T-helper 2 cell treated with Interferon-gamma antibody and Interleukin-4, amounts not matched to agents 5 μg/mL and 100 μg/mL, for 36 hours (primary cell): ENCODE measurements around the gene LY9.
A peak's percentile ranks its signal among the peaks of the same experiment; 100 is the strongest.

ENCODE experiments used
- DNase-seq: peaks from one replicate; pipeline ENCODE4 v3.0.0; 2021; ENCODE audit warnings: low spot score
- H3K27ac Mint-ChIP-seq: one replicate; pipeline ENCODE4 v1.8.0; 2021; ENCODE audit warnings: mild to moderate bottlenecking, mixed read lengths
- H3K27me3 Mint-ChIP-seq: one replicate; pipeline ENCODE4 v1.8.0; 2021; ENCODE audit warnings: low read depth, mixed read lengths
- H3K36me3 Mint-ChIP-seq: one replicate; pipeline ENCODE4 v1.8.0; 2021; ENCODE audit warnings: low read depth, mixed read lengths
- H3K4me1 Mint-ChIP-seq: one replicate; pipeline ENCODE4 v1.8.0; 2021; ENCODE audit warnings: low read depth, mixed read lengths
- H3K4me3 Mint-ChIP-seq: one replicate; pipeline ENCODE4 v1.8.0; 2022; ENCODE audit warnings: mild to moderate bottlenecking, moderate library complexity, mixed read lengths
- H3K9me3 Mint-ChIP-seq: one replicate; pipeline ENCODE4 v1.8.0; 2021; ENCODE audit warnings: mixed read lengths

LY9 gene

GRCh38 chr1:160823296-160823695, 27.3 kb downstream of the LY9 start:
- Mint-ChIP-seq H3K4me3 (no peak overlapping the region), H3K27ac (no peak overlapping the region), H3K4me1 (no peaks in the 10 kb centered on the region), H3K27me3 (no peaks in the 10 kb centered on the region), H3K9me3 (no peaks in the 10 kb centered on the region), H3K36me3 (peaks cover 2% of the 10 kb centered on the region)
- DNase-seq: no peak

DNA sequence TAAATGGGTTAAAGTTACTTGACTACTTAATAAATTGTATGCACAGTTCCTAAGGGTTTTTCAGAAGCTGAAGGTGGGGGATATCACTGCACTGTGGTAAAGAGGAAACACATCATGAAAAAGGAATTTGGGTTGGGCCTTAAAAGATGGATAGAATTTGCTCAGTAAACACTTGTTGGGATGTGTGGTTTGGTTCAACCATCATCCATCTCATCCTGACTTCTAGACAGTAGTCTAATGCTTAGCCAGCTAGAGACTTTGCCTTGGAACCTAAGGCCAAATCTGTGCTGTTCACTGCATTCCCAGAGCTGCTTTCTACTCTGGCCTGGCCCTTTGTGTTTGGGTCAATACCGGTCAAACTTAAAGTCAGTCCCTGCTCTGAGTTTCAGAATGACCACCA, 30.6 kb downstream of the LY9 start:
- H3K4me3 Mint-ChIP-seq: no peak overlapping the region
- no peaks in the 10 kb centered on the region for H3K36me3 Mint-ChIP-seq
- DNase-seq: no peak
- no peak overlapping the region for H3K27ac Mint-ChIP-seq
- H3K9me3 Mint-ChIP-seq: no peaks in the 10 kb centered on the region
- H3K27me3 Mint-ChIP-seq: peaks cover 4% of the 10 kb centered on the region
- no peaks in the 10 kb centered on the region for H3K4me1 Mint-ChIP-seq

- Mint-ChIP-seq H3K36me3 (no peaks in the 10 kb centered on the region), H3K27ac (no peak overlapping the region), H3K4me3 (no peak overlapping the region), H3K4me1 (no peaks in the 10 kb centered on the region), H3K9me3 (no peaks in the 10 kb centered on the region), H3K27me3 (peaks cover 4% of the 10 kb centered on the region)
- no peak for DNase-seq
Measured at GRCh38 chr1:160827418-160827817, 31.4 kb downstream of the LY9 start.

- DNase-seq: no peak
- H3K4me1 Mint-ChIP-seq: peaks cover 6% of the 10 kb centered on the region
- H3K27me3 Mint-ChIP-seq: peaks cover 4% of the 10 kb centered on the region
- H3K4me3 Mint-ChIP-seq: no peak overlapping the region
- H3K36me3 Mint-ChIP-seq: no peaks in the 10 kb centered on the region
- H3K27ac Mint-ChIP-seq: no peak overlapping the region
- H3K9me3 Mint-ChIP-seq: no peaks in the 10 kb centered on the region
Measured at GRCh38 chr1:160829766-160830165, 33.8 kb downstream of the LY9 start.

- H3K36me3 Mint-ChIP-seq: no peaks in the 10 kb centered on the region
- no peak overlapping the region for H3K4me3 Mint-ChIP-seq
- no peaks in the 10 kb centered on the region for H3K9me3 Mint-ChIP-seq
- H3K27me3 Mint-ChIP-seq: peaks cover 4% of the 10 kb centered on the region
- peaks cover 13% of the 10 kb centered on the region for H3K4me1 Mint-ChIP-seq
- DNase-seq: peak; percentile 50
- no peak overlapping the region for H3K27ac Mint-ChIP-seq
Measured at GRCh38 chr1:160830321-160831153, 34.6 kb downstream of the LY9 start.

DNA sequence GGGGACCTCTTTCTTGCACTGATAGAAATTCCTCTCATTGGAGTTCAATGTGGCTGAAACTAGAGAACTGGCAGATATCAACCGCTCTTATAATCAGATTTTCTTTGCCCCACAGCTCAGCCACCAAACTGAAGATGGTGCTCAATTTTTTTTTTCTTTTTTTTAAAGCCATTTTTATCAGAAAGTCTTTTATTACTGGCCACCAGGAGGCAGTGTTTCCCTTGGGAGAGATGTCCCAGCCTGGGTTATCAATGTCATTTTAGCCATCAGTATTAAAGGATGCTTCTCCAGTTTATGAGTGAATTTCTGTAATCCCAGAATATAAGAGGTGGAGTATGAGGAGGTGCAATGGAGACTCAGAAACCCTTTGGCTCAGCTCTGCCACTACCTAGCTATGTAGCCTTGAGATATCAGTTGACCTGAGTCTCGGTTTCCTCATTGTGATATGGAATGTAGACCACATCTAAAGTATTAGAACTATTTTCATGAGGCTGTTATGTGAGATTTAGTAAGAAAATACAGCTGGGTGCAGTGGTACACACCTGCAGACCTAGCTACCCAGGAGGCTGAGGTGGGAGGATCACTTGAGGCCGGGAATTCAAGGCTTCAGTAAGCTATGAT, 39.1 kb downstream of the LY9 start:
- no peak overlapping the region for H3K27ac Mint-ChIP-seq
- no peaks in the 10 kb centered on the region for H3K9me3 Mint-ChIP-seq
- H3K4me1 Mint-ChIP-seq: peaks cover 49% of the 10 kb centered on the region
- no peaks in the 10 kb centered on the region for H3K27me3 Mint-ChIP-seq
- DNase-seq: no peak
- peaks cover 2% of the 10 kb centered on the region for H3K36me3 Mint-ChIP-seq
- no peak overlapping the region for H3K4me3 Mint-ChIP-seq

DNA sequence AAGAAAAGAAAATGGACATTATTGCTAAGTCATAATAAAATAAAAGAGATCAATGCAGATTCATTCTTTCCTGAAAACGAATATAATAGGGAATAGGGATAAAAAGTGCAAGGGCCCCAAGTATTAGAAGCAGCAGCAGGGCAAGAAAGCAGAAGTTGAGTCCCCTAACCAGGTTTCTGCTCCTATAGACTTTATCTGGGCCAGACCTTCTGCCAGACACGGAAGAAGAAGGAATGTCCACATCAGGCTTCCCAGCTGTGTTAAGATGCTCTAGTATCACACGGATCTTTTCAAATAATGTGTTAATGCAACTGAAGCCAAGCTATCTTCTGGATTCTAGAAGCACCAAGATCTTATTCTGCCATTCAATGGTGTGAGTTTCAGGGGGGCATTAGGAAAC, 39.8 kb downstream of the LY9 start:
- H3K4me1 Mint-ChIP-seq: peaks cover 49% of the 10 kb centered on the region
- H3K27ac Mint-ChIP-seq: peak overlapping the region; percentile 89
- DNase-seq: no peak
- no peaks in the 10 kb centered on the region for H3K27me3 Mint-ChIP-seq
- peaks cover 2% of the 10 kb centered on the region for H3K36me3 Mint-ChIP-seq
- H3K9me3 Mint-ChIP-seq: no peaks in the 10 kb centered on the region
- peak overlapping the region; percentile 3 for H3K4me3 Mint-ChIP-seq

DNA sequence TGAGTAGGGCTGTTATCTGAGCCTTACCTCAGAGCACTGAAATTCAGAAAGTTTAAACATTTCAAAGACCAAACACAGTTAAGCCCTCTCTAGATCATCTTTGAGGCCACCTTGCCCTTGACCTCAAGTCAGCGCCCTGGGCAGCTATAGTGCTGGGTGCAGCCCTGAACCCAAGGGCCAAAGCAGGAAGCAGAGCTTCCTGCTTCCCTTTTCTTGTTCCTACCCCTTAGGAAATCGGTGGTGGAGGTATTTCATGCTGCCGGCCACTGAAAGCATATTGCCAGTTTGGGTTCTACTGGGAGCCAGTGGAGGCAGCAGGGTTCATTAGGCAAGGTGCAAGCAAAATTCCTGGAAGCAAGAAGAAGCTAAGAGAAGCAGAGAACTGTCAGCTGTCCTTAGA, 40.6 kb downstream of the LY9 start:
- H3K36me3 Mint-ChIP-seq: peaks cover 2% of the 10 kb centered on the region
- H3K9me3 Mint-ChIP-seq: no peaks in the 10 kb centered on the region
- DNase-seq: no peak
- no peaks in the 10 kb centered on the region for H3K27me3 Mint-ChIP-seq
- H3K4me3 Mint-ChIP-seq: peak overlapping the region; percentile 46
- peak overlapping the region; percentile 89 for H3K27ac Mint-ChIP-seq
- peaks cover 49% of the 10 kb centered on the region for H3K4me1 Mint-ChIP-seq

- no peaks in the 10 kb centered on the region for H3K27me3 Mint-ChIP-seq
- H3K36me3 Mint-ChIP-seq: peaks cover 2% of the 10 kb centered on the region
- peak overlapping the region; percentile 46 for H3K4me3 Mint-ChIP-seq
- no peak for DNase-seq
- H3K4me1 Mint-ChIP-seq: peaks cover 49% of the 10 kb centered on the region
- no peaks in the 10 kb centered on the region for H3K9me3 Mint-ChIP-seq
- H3K27ac Mint-ChIP-seq: peak overlapping the region; percentile 97
Measured at GRCh38 chr1:160836981-160837557, 41.1 kb downstream of the LY9 start.

GRCh38 chr1:160837558-160838205, 41.7 kb downstream of the LY9 start:
- no peaks in the 10 kb centered on the region for H3K27me3 Mint-ChIP-seq
- no peaks in the 10 kb centered on the region for H3K9me3 Mint-ChIP-seq
- peak; percentile 76 for DNase-seq
- peaks cover 51% of the 10 kb centered on the region for H3K4me1 Mint-ChIP-seq
- H3K27ac Mint-ChIP-seq: peak overlapping the region; percentile 97
- H3K4me3 Mint-ChIP-seq: peak overlapping the region; percentile 76
- peaks cover 2% of the 10 kb centered on the region for H3K36me3 Mint-ChIP-seq

GRCh38 chr1:160838888-160839287, 42.9 kb downstream of the LY9 start:
- DNase-seq: no peak
- H3K9me3 Mint-ChIP-seq: no peaks in the 10 kb centered on the region
- H3K4me1 Mint-ChIP-seq: peaks cover 49% of the 10 kb centered on the region
- peak overlapping the region; percentile 76 for H3K4me3 Mint-ChIP-seq
- peaks cover 2% of the 10 kb centered on the region for H3K36me3 Mint-ChIP-seq
- H3K27ac Mint-ChIP-seq: peak overlapping the region; percentile 97
- H3K27me3 Mint-ChIP-seq: peaks cover 3% of the 10 kb centered on the region

DNA sequence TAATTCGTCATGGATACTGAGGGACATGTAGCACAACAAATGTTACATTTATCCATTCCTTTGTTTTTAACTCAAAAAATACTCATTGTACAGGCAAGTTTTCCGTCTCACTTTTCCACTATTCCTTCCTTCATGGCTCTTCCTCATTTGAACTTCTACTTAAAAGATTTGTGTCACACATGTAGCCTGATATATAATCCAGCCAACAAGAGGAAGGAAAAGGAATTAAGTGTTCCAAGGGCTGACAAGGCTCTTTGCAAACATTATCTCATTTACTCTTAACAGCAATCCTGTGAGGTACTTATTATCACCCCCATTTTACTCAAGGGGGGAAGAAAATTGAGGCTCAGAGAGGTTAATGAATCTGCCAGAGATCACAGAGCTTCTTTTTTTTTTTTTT, 43.8 kb downstream of the LY9 start:
- peaks cover 3% of the 10 kb centered on the region for H3K27me3 Mint-ChIP-seq
- no peak overlapping the region for H3K4me3 Mint-ChIP-seq
- no peaks in the 10 kb centered on the region for H3K9me3 Mint-ChIP-seq
- peaks cover 2% of the 10 kb centered on the region for H3K36me3 Mint-ChIP-seq
- no peak for DNase-seq
- H3K4me1 Mint-ChIP-seq: peaks cover 49% of the 10 kb centered on the region
- peak overlapping the region; percentile 9 for H3K27ac Mint-ChIP-seq

GRCh38 chr1:160841079-160841478, 45.1 kb downstream of the LY9 start:
- no peak for DNase-seq
- H3K4me1 Mint-ChIP-seq: peaks cover 43% of the 10 kb centered on the region
- peaks cover 5% of the 10 kb centered on the region for H3K36me3 Mint-ChIP-seq
- H3K27me3 Mint-ChIP-seq: peaks cover 10% of the 10 kb centered on the region
- no peak overlapping the region for H3K27ac Mint-ChIP-seq
- H3K9me3 Mint-ChIP-seq: peaks cover 5% of the 10 kb centered on the region
- no peak overlapping the region for H3K4me3 Mint-ChIP-seq
